Activated CD4-positive, CD25-positive, alpha-beta regulatory T cell (primary cell): ENCODE results near the gene PSEN2.
"Not testable (repeated sequence)": the region's sequence is repeated elsewhere in the genome, so short reads cannot be mapped to it uniquely, and the experiment has no call there.

Source experiments
- DNase-seq, 4 experiments: peaks; one replicate each; lab custom pipeline; 2025; lab: John Stamatoyannopoulos, UW

The PSEN2 gene

GRCh38 chr1:226870401-226871279 is at the start of gene PSEN2:
Gene PSEN2 (plus strand): TSS chr1:226870616. CDS start chr1:226881908, 11,292 bp downstream.
- DNase-seq = peak in 1 of 4 experiments; percentile 18

- no peak for DNase-seq
Observed at GRCh38 chr1:226820941-226821718, 49.3 kb upstream of the PSEN2 start.

- no peak for DNase-seq
Observed at GRCh38 chr1:226821719-226822085, 48.7 kb upstream of the PSEN2 start.

GRCh38 chr1:226823643-226824042 is 46.8 kb upstream of the PSEN2 start:
- DNase-seq = no peak

GRCh38 chr1:226825037-226825745 is 45.2 kb upstream of the PSEN2 start:
- DNase-seq = no peak

GRCh38 chr1:226825746-226826100 is 44.7 kb upstream of the PSEN2 start:
- DNase-seq = no peak

- DNase-seq = no peak
Observed at GRCh38 chr1:226826479-226827261, 43.7 kb upstream of the PSEN2 start.

- DNase-seq = no peak
Observed at GRCh38 chr1:226827458-226827857, 43.0 kb upstream of the PSEN2 start.

- peak; percentile 85 to 98 (median 92) for DNase-seq
Observed at GRCh38 chr1:226827968-226828513, 42.4 kb upstream of the PSEN2 start.

GRCh38 chr1:226829105-226829504 is 41.3 kb upstream of the PSEN2 start:
- DNase-seq = no peak

GRCh38 chr1:226831953-226832352 is 38.5 kb upstream of the PSEN2 start:
- DNase-seq = no peak

- no peak for DNase-seq
Observed at GRCh38 chr1:226832613-226833012, 37.8 kb upstream of the PSEN2 start.

- not testable (repeated sequence) for DNase-seq
Observed at GRCh38 chr1:226834179-226834578, 36.2 kb upstream of the PSEN2 start.

GRCh38 chr1:226835396-226835795 is 35.0 kb upstream of the PSEN2 start:
- DNase-seq = not testable (repeated sequence)

GRCh38 chr1:226837966-226838365 is 32.5 kb upstream of the PSEN2 start:
- not testable (repeated sequence) for DNase-seq

GRCh38 chr1:226838456-226838855 is 32.0 kb upstream of the PSEN2 start:
- no peak for DNase-seq

GRCh38 chr1:226845624-226846023 is 24.8 kb upstream of the PSEN2 start:
- no peak for DNase-seq

- DNase-seq = no peak
Observed at GRCh38 chr1:226846786-226847185, 23.6 kb upstream of the PSEN2 start.

GRCh38 chr1:226854548-226854947 is 15.9 kb upstream of the PSEN2 start:
- DNase-seq = not testable (repeated sequence)

GRCh38 chr1:226862890-226863289 is 7.5 kb upstream of the PSEN2 start:
- no peak for DNase-seq

- no peak for DNase-seq
Observed at GRCh38 chr1:226863446-226863845, 7.0 kb upstream of the PSEN2 start.
